Progenitor cell of endocrine pancreas (in vitro differentiated cells): ENCODE measurements around the gene PDE11A. TPM values are rescaled to one million over a fixed set of nuclear protein-coding genes. Genes with fewer than 3 reads are reported as not detected.

Experiments
- DNase-seq: peaks from one replicate; pipeline ENCODE4 v3.0.0; 2021; ENCODE audit warnings: low spot score; ENCODE audit not compliant: unreplicated experiment
- H3K27ac Mint-ChIP-seq: 2 replicates; pipeline ENCODE4 v1.8.0; 2021; ENCODE audit warnings: mild to moderate bottlenecking, moderate library complexity, mixed read lengths
- H3K27me3 Mint-ChIP-seq: 2 replicates; pipeline ENCODE4 v1.8.0; 2021; ENCODE audit warnings: mixed read lengths
- H3K36me3 Mint-ChIP-seq: 2 replicates; pipeline ENCODE4 v1.8.0; 2022; ENCODE audit warnings: mixed read lengths; ENCODE audit not compliant: insufficient read depth
- H3K4me1 Mint-ChIP-seq: 2 replicates; pipeline ENCODE4 v1.8.0; 2021; ENCODE audit warnings: low read depth, mixed read lengths
- H3K4me3 Mint-ChIP-seq: 2 replicates; pipeline ENCODE4 v1.8.0; 2021; ENCODE audit warnings: low read depth, mild to moderate bottlenecking, moderate library complexity, mixed read lengths
- H3K9me3 Mint-ChIP-seq: 2 replicates; pipeline ENCODE4 v1.8.0; 2021; ENCODE audit warnings: low read depth, mixed read lengths
- CTCF ChIP-seq: fragments of 200-600 bp; sonication (generic); IDR thresholded peaks from one replicate; pipeline ENCODE4 v1.5.0; 2021; ENCODE audit warnings: antibody characterized with exemption, mild to moderate bottlenecking; ENCODE audit not compliant: unreplicated experiment
- total RNA-seq: library from RNA; stranded (reverse); gene quantifications from 2 replicates; pipeline ENCODE4 v1.2.1, GENCODE V29; 2021

The PDE11A gene
- total RNA-seq, 1 donor from 2014 or later: 54.8 TPM

DNA sequence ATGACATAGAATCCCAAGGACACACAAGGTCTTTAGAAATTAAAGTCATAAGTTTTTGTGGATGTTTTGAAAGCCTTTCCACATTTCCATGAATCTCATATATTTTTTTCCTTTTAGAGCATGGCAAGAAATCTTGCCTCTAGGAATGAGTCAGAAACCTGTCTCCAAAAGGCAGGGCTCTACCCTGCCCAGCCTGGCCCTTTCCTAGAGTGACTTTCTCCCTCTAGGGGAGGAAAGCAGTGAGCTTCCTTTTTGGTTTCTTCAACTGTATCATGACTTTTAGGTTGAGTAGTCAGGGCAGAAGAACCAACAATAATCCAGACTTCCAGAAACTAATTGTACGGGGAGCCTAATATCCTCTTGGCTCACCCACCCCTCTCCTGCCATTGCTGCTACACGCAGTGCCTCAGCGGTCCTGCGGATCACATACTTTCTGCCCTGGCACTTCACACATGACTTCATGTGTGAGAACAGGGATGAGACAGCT lies 379.8 kb downstream of the PDE11A start:
- Mint-ChIP-seq H3K36me3 (peaks cover 15% of the 10 kb centered on the region), H3K4me1 (peaks cover 61% of the 10 kb centered on the region), H3K9me3 (no peaks in the 10 kb centered on the region), H3K27me3 (no peaks in the 10 kb centered on the region), H3K27ac (peak overlapping the region; percentile 33), H3K4me3 (no peak overlapping the region)
- no peak for DNase-seq
- TF ChIP-seq CTCF: peak; percentile 15

GRCh38 chr2:177692042-177692782 lies 380.4 kb downstream of the PDE11A start:
- Mint-ChIP-seq H3K4me1 (peaks cover 62% of the 10 kb centered on the region), H3K9me3 (no peaks in the 10 kb centered on the region), H3K27me3 (no peaks in the 10 kb centered on the region), H3K4me3 (no peak overlapping the region), H3K27ac (peak overlapping the region; percentile 33), H3K36me3 (peaks cover 18% of the 10 kb centered on the region)
- TF ChIP-seq CTCF: no peak
- DNase-seq: no peak

DNA sequence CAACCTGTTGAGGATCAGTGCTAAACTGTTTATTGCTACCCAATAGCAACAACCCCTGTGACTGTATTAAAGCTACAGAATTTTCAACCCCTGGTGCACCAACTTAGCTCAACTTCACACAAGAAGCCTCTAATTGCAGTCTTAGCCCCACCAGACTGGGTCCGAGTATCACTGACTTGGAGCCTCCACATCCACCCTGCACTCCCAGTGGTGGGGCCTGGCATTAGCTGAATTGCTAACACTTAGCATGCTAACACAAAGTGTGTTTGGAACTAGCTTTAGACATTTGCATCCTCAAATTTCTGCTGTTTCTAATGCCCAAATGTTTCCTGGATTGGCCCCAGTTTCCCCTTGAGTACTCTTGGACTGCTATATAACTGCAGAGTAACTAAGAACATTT lies 381.4 kb downstream of the PDE11A start:
- peak; percentile 20 for TF ChIP-seq CTCF
- H3K4me3 Mint-ChIP-seq: no peak overlapping the region
- H3K27ac Mint-ChIP-seq: no peak overlapping the region
- H3K27me3 Mint-ChIP-seq: no peaks in the 10 kb centered on the region
- H3K36me3 Mint-ChIP-seq: peaks cover 15% of the 10 kb centered on the region
- no peaks in the 10 kb centered on the region for H3K9me3 Mint-ChIP-seq
- H3K4me1 Mint-ChIP-seq: peaks cover 56% of the 10 kb centered on the region
- no peak for DNase-seq

- Mint-ChIP-seq H3K36me3 (peaks cover 10% of the 10 kb centered on the region), H3K27ac (peak overlapping the region; percentile 58), H3K9me3 (no peaks in the 10 kb centered on the region), H3K27me3 (no peaks in the 10 kb centered on the region), H3K4me1 (peaks cover 55% of the 10 kb centered on the region), H3K4me3 (no peak overlapping the region)
- no peak for TF ChIP-seq CTCF
- DNase-seq: no peak
Observed at GRCh38 chr2:177689623-177690022, 383.0 kb downstream of the PDE11A start.

GRCh38 chr2:177688844-177689243 lies 383.7 kb downstream of the PDE11A start:
- Mint-ChIP-seq H3K27ac (no peak overlapping the region), H3K4me1 (peaks cover 52% of the 10 kb centered on the region), H3K4me3 (no peak overlapping the region), H3K9me3 (no peaks in the 10 kb centered on the region), H3K27me3 (no peaks in the 10 kb centered on the region), H3K36me3 (peaks cover 10% of the 10 kb centered on the region)
- no peak for DNase-seq
- no peak for TF ChIP-seq CTCF
